Peyer's patch (tissue), 4 donors: ENCODE results near the gene TSPAN14.

Experiments
- CTCF ChIP-seq, 6 experiments: fragments of 450-650 bp in 4 of 6; fragments of 200-600 bp in 2 of 6; sonication (generic) in 1 of 6; IDR thresholded peaks; one replicate each; pipeline ENCODE4 v1.5.1; 2017 to 2019; ENCODE audit warnings: antibody characterized with exemption in 6 of 6, mild to moderate bottlenecking in 3 of 6, moderate library complexity in 1 of 6
- POLR2A ChIP-seq, 2 donors: fragments of 450-650 bp; IDR thresholded peaks; one replicate each; pipeline ENCODE4 v1.5.1; 2017; ENCODE audit warnings: antibody characterized with exemption in 2 of 2, mild to moderate bottlenecking in 2 of 2, moderate library complexity in 2 of 2

- no peak for TF ChIP-seq CTCF (IDR thresholded peaks at IDR 0.05)
- TF ChIP-seq POLR2A (IDR thresholded peaks at IDR 0.05): no peak
Measured at GRCh38 chr10:80411681-80412220, 42.4 kb upstream of the TSPAN14 start.
